RPMI8226 (cell line): Measurements from ENCODE around the gene KRT81.
"Not testable (repeated sequence)": the region's sequence is repeated elsewhere in the genome, so short reads cannot be mapped to it uniquely, and the experiment has no call there.

Source experiments
- DNase-seq: peaks from one replicate; pipeline ENCODE4 v3.0.0-alpha.2; 2015

KRT81 gene

DNA sequence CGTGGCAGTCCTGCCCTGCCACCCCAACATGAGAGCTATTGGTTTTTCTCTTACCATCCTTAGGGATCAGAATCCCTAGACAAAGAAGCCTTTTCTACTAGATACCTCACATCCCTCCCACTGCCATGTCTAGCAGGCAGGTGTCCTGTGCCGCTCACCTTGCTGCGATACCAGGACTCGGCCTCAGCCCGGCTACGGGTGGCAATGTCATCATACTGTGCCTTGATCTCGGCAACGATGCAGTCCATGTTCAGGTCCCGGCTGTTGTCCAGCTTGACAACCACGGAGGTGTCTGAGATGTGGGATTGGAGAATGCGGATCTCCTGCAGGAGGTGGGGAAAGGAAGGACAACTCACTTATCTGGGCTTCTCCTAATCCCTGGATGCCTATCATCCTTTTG is 25.4 kb upstream of the KRT81 start:
- DNase-seq: no peak

- DNase-seq: no peak
Measured at GRCh38 chr12:52316290-52316689, 25.0 kb upstream of the KRT81 start.

DNA sequence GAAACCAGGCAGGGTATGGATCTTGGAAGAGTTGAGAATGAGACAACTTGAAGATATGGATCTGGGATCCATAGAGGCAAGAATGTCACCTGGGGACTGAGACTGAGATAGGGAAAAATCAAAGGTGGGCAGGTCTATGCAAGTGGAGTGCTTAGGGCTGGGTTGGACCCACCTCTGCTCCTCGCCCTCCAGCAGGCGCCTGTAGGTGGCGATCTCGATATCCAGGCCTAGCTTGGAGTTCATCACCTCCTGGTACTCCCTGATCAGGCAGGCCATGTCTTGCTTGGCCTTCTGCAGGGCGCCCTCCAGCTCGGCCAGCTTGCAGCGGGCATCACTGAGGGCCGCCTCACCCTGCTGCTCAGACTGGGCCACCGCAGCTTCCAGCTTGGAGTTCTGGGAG is 24.4 kb upstream of the KRT81 start:
- peak; percentile 64 for DNase-seq

- no peak for DNase-seq
Measured at GRCh38 chr12:52314511-52314910, 23.2 kb upstream of the KRT81 start.

DNA sequence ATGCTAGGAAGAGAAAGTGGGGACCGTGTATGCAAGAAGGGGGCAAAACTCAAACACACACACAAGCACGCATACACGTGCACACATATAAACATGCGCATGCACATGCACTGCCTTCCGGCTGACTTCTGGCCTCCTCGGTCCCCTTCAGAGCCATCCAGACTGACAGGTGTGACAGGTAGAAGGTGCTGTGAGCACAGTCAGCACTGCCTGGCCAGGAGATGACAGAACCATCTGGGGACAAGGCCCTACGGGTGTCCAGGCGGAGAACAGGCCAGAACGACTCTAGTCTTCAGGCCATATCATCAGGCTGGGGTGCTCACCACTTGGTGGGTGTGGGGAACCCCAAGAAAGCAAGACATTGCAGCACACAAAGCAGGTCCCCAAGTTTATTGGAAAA is 22.6 kb upstream of the KRT81 start:
- DNase-seq: no peak

DNA sequence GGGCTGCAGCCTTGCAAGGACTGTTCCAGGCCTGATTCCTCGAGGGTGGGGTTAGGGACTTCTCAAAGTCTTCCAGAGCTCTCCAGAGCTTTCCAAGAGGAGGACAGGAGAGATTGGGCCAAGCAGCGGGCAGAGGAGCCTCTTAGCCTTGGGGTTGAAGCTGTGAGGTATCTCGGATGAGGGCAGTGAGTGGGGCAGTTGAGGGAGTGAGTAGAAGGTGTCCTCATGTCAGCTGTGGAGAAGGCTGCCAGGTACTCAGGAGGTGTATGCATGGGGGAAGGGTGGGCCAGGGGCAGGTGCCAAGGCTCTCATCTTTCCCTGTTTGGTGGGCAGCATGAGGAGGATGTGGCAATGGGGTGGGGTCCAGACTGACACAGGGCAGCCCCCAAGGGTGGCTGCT is 22.1 kb upstream of the KRT81 start:
- DNase-seq: no peak

DNA sequence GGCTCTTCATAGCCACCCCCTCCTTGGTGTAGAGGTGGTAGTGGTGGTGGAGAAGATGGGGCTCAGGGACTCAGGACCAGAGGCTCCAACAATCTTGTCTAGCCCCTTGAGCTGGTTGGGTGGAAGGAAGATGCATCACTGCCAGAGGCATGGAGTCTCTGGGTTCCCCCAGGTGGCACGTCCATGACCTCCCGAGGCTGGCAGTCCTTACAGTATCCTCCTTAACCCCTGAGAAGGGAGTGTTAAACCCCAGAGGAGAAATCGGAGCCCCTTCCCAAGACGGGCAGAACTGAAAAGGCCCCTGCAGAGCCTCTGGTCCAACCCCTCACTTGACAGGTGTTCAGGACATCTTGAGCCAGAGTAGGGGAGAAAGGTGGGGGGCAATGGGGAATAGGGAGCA is 20.8 kb upstream of the KRT81 start:
- DNase-seq: no peak

GRCh38 chr12:52311285-52311648 is 19.9 kb upstream of the KRT81 start:
- no peak for DNase-seq

DNA sequence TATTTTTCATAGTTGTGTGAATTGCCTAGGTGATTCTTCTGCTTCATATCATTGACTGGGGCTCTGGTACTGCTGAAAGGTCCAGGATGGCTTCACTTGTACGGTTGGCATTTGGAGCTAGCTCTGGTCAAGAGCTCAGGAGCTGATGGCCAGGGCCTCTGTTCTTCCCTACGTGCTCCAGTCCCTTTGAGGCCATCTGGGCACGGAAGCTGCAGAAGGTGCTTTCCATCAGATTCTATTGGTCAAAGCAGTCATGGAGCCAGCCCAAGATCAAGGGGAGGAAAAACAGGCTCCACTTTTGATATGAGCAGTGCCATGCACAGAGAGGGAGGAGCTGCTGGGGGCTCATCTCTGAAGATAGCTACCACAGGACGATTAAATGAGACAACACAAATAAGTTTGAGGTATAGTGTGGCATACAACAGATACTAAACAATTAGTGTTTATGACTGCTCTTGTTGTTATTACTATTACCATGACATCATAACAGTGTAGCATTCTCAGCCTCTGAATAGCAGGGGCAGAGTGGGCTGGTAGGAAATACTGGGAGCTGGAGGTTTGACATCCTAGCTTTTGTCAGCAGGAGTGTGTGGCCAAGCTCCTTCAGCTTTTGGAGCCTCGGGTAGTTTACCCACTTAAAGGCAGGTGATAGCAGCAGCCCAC is 19.4 kb upstream of the KRT81 start:
- no peak for DNase-seq

DNA sequence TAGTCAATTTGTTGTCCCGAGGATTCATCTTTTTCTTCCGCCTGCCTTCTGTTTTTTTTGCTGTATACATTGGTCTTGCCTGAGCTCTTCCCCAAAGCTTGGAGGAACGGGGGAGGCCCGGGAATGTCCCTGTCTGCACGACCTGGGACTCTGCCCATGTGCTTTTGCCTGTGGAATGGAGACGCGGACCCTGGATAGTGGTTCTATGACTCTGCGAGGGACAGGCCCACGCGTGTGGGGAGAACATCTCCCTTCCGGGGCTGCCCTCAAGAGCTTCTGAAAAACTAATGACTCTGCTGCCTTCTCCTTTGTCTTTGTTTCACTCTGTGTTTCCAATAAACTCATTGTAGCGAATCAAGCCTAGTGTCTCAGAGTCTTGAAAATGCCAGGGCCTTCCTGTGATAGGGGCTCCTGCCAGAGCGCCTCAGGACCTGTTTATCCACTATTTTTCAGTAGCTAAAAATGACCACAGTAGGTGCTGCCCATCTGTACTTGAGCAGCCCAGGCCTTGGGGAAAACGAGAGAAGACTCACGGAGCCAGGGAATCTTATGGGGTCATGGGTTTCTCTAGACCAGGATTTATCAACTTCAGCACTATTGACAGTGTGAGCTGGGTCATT is 17.6 kb upstream of the KRT81 start:
- DNase-seq: no peak

DNA sequence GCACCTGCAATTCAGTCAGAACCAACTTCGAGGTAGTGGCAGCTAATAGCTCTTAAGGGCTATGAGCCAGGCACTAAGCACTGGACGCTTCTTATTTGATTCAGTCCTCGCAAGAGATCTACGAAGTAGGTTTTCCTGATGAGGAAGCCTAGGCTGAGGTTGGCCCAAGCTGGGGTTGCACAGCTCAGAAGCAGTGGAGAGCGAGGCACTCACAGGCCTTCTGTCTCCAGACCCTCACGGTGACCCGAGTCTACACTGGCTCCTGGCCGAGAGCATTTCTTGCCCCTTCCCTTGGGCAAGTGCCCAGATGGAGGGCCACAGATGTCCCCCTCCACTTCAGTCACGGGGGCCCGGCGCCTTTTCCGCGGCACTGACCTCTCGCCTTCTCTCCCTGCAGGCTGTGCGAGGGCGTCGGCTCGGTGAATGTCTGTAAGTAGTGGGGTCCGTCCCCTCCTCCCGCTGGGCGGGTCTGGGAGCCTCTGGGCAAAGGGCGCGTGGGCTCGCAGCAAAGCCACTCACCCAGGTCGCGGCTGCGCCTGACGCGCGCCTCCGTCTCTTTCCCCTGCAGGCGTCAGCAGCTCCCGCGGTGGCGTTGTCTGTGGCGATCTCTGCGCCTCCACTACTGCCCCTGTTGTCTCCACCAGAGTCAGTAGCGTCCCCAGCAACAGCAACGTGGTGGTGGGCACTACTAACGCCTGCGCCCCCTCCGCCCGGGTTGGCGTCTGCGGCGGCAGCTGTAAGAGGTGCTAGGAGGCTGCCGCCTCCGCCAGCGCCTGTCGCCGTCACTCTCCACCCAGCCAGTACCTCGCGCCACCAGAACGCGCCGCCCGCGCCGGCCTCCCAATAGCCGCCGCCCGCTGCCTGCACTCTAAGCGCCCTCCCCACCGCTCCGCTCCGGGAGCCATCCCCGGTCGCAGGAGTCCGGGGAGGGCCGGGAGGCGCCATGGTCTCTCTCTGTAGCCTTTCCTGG is 16.8 kb upstream of the KRT81 start:
- DNase-seq: peak; percentile 78

GRCh38 chr12:52306731-52307130 is 15.4 kb upstream of the KRT81 start:
- DNase-seq: no peak

GRCh38 chr12:52305921-52306705 is 14.8 kb upstream of the KRT81 start:
- DNase-seq: no peak

DNA sequence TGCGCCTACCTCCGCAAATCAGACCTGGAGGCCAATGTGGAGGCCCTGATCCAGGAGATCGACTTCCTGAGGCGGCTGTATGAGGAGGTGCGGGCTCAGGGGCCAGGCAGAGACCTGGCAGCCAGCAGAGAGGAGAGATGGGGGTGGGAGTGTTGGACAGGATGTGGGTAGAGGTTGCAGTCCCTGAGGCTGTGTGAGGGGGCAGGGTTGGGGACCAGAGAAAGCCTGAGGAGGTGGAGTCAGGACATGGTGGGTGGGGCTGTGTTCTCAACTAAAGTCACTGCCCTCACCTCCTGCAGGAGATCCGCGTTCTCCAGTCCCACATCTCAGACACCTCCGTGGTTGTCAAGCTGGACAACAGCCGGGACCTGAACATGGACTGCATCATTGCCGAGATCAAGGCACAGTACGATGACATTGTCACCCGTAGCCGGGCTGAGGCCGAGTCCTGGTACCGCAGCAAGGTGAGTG is 13.6 kb upstream of the KRT81 start:
- peak; percentile 59 for DNase-seq

DNA sequence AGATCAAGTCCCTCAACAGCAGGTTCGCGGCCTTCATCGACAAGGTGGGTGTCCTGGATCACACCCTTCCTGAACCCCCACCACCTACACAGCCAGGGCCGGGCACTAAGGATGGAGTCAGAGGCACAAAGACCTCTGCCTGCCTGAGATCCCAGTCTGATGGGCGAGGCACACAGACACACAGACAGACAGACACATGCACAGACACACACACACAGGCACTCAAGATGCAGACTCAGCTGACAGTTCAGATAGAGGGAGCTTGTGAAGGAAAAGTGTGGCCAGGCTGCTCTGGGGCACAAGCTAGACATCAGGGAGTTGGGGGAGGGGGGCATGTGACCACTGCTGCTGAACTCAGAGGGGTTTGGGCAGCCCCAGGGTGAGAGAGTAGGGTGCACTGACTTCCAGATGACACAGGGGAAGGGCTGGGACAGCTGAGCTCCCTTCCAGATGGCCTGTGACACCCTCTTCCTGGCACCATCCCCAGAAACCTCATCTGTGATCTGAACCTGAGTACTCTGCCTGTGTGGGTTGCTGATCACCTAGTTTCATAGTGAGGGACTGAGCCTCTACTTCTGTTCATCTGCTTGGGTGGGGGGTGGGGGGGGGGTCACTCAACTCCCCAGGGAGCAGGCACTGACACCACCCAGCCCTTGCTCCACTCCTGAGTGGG is 11.0 kb upstream of the KRT81 start:
- not testable (repeated sequence) for DNase-seq

GRCh38 chr12:52301721-52302120 is 10.4 kb upstream of the KRT81 start:
- DNase-seq: not testable (repeated sequence)

DNA sequence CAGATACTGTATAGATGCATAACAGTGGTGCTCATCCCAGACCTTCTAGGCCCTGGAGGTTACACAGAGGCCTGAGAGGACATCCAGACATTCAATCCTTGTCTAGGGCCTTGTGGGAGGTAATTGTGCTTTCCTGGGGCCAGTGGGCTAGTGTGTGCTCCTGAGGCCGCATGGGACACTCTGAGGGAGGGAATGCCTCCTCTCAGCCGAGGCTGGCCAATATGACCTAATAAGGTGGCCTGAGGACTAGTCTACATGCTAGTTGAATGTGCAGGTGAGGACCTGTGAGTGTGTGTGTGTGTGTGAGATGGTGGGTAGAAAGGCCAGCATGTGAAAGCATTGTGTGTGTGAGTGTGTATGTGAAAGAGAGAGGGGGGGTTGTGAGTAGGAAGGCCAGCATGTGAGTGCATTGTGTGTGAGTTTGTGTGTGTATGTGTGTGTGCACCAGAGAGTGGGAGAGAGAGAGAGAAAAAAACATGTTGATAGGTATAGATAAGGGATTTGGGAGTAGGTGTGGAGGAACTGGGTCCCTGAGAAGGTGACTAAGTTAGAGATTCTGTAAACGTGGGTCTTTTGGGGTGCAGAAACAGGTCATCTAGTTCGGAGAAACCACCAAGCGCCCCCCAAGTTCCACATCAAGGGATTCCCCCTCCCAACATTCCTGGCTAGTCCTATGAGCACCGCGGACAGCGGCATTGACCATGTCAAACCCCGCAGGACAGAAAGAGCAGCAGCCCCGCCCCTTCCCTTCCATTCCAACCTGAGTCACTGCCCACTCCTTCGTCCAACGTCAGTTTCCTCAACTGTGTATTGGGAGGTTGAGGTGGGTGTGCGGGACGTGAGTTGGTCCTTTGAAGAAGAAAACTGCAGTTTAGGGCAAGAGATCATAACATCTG is 9.7 kb upstream of the KRT81 start:
- DNase-seq: no peak

GRCh38 chr12:52298677-52299190 is 7.4 kb upstream of the KRT81 start:
- DNase-seq: no peak

GRCh38 chr12:52296572-52297215 is 5.4 kb upstream of the KRT81 start:
- peak; percentile 95 for DNase-seq

DNA sequence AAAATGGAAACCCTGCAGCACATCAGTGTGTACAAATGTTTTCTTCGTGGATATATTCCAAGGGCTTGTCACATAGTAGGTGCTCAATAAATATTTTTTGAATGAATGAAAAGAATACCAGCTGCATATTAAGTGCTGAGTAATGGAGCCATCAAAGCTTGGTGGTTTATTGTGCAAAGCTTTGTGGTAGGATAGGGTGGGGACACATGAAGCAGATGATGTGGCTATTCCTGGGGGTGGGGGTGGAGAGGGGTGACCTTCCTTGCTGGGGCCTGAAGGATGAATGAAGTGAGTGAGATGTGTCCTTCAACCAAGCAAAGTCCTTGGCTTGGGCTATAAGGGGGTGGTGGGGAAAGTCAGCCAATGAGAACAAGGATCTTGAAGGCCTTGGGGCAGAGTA is 4.3 kb upstream of the KRT81 start:
- peak; percentile 75 for DNase-seq
